HG03045 (cell line): ENCODE data around the gene ARMC9.
A peak's percentile ranks its signal among the peaks of the same experiment; 100 is the strongest.

Experiments used
- ATAC-seq: cut with Tn5 transposase; IDR thresholded peaks from one replicate; pipeline ENCODE4 v1.9.1; 2021; ENCODE audit warnings: mild to moderate bottlenecking, moderate library complexity; ENCODE audit not compliant: unreplicated experiment

ARMC9 gene

GRCh38 chr2:231411831-231412617 is 213.6 kb downstream of the ARMC9 start:
- peak; percentile 98 for ATAC-seq

- no peak for ATAC-seq
Measured at GRCh38 chr2:231412618-231412963, 214.2 kb downstream of the ARMC9 start.

- ATAC-seq, result no peak
Measured at GRCh38 chr2:231413456-231413855, 215.0 kb downstream of the ARMC9 start.

GRCh38 chr2:231413921-231414476 is 215.6 kb downstream of the ARMC9 start:
- no peak for ATAC-seq

- no peak for ATAC-seq
Measured at GRCh38 chr2:231415029-231415428, 216.6 kb downstream of the ARMC9 start.

GRCh38 chr2:231418820-231419640 is 220.6 kb downstream of the ARMC9 start:
- ATAC-seq, result no peak

- no peak for ATAC-seq
Measured at GRCh38 chr2:231421051-231421580, 222.7 kb downstream of the ARMC9 start.

GRCh38 chr2:231422056-231422455 is 223.6 kb downstream of the ARMC9 start:
- no peak for ATAC-seq

GRCh38 chr2:231423176-231423575 is 224.7 kb downstream of the ARMC9 start:
- no peak for ATAC-seq
